Measurements from ENCODE around the gene ARL15. TPM values are rescaled to one million over a fixed set of nuclear protein-coding genes. Genes with fewer than 3 reads are reported as not detected.

Gene ARL15
- total RNA-seq, 1 donor = 22.0 TPM

- H3K4me3 ChIP-seq (ENCODE audit: low read depth, low read length) = no peak overlapping the region
- peak; percentile 59 for DNase-seq (ENCODE audit: low read depth)
- TF ChIP-seq CTCF (IDR thresholded peaks at IDR 0.05; ENCODE audit: insufficient read depth, low read length) = no peak
Measured at GRCh38 chr5:54146916-54147315, 163.5 kb downstream of the ARL15 start.

GRCh38 chr5:54146390-54146789, 164.0 kb downstream of the ARL15 start:
- H3K4me3 ChIP-seq (ENCODE audit: low read depth, low read length) = no peak overlapping the region
- TF ChIP-seq CTCF (IDR thresholded peaks at IDR 0.05; ENCODE audit: insufficient read depth, low read length) = no peak
- DNase-seq (ENCODE audit: low read depth) = peak; percentile 20

GRCh38 chr5:54140247-54140840, 170.0 kb downstream of the ARL15 start:
- no peak for DNase-seq (ENCODE audit: low read depth)
- H3K4me3 ChIP-seq (ENCODE audit: low read depth, low read length) = no peak overlapping the region
- TF ChIP-seq CTCF (IDR thresholded peaks at IDR 0.05; ENCODE audit: insufficient read depth, low read length) = no peak

GRCh38 chr5:54136516-54137440, 173.6 kb downstream of the ARL15 start:
- no peak for DNase-seq (ENCODE audit: low read depth)
- H3K4me3 ChIP-seq (ENCODE audit: low read depth, low read length) = no peak overlapping the region
- TF ChIP-seq CTCF (IDR thresholded peaks at IDR 0.05; ENCODE audit: insufficient read depth, low read length) = no peak

- H3K4me3 ChIP-seq (ENCODE audit: low read depth, low read length) = no peak overlapping the region
- no peak for TF ChIP-seq CTCF (IDR thresholded peaks at IDR 0.05; ENCODE audit: insufficient read depth, low read length)
- peak; percentile 85 for DNase-seq (ENCODE audit: low read depth)
Measured at GRCh38 chr5:54135042-54135441, 175.3 kb downstream of the ARL15 start.

- DNase-seq (ENCODE audit: low read depth) = no peak
- no peak overlapping the region for H3K4me3 ChIP-seq (ENCODE audit: low read depth, low read length)
- no peak for TF ChIP-seq CTCF (IDR thresholded peaks at IDR 0.05; ENCODE audit: insufficient read depth, low read length)
Measured at GRCh38 chr5:54133917-54134316, 176.5 kb downstream of the ARL15 start.
